Measurements from ENCODE around the gene CYP26A1.
"Not testable (repeated sequence)": the region's sequence is repeated elsewhere in the genome, so short reads cannot be mapped to it uniquely, and the experiment has no call there.

Gene CYP26A1

DNA sequence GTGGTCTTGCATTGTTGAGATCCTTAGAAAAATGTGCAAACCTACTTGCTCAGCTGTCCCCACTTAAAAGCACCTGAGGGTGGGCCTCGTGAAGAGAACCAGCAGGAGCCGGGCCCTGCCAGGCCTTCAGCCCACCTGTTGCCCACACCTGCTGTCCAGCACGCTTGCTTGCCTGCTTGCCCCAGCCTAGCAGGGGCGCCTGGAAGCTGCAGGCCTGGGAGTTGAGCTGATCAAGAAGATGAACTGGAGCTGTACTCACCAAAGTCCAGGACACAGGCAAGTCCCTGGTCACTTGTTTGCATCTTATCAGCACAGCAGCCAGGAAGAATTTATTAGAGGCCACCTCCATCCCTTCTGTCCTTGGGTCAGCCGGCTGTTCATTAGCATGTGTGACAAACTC, 23.2 kb downstream of the CYP26A1 start:
- TF ChIP-seq, protein P1, sequence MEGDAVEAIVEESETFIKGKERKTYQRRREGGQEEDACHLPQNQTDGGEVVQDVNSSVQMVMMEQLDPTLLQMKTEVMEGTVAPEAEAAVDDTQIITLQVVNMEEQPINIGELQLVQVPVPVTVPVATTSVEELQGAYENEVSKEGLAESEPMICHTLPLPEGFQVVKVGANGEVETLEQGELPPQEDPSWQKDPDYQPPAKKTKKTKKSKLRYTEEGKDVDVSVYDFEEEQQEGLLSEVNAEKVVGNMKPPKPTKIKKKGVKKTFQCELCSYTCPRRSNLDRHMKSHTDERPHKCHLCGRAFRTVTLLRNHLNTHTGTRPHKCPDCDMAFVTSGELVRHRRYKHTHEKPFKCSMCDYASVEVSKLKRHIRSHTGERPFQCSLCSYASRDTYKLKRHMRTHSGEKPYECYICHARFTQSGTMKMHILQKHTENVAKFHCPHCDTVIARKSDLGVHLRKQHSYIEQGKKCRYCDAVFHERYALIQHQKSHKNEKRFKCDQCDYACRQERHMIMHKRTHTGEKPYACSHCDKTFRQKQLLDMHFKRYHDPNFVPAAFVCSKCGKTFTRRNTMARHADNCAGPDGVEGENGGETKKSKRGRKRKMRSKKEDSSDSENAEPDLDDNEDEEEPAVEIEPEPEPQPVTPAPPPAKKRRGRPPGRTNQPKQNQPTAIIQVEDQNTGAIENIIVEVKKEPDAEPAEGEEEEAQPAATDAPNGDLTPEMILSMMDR (IDR thresholded peaks at IDR 0.05; ENCODE audit: low read depth, low read length): no peak
- in situ Hi-C loops (cut with HindIII; ENCODE audit: low sequenced_read_pairs): loop anchor here (25.0 kb wide), 1 partner anchor 190 kb away; no protein-coding TSS in a partner anchor
- no peak overlapping the region for H3K4me3 ChIP-seq (ENCODE audit: low read depth, low read length)
- no peak for DNase-seq (ENCODE audit: low read depth, low spot score)

DNA sequence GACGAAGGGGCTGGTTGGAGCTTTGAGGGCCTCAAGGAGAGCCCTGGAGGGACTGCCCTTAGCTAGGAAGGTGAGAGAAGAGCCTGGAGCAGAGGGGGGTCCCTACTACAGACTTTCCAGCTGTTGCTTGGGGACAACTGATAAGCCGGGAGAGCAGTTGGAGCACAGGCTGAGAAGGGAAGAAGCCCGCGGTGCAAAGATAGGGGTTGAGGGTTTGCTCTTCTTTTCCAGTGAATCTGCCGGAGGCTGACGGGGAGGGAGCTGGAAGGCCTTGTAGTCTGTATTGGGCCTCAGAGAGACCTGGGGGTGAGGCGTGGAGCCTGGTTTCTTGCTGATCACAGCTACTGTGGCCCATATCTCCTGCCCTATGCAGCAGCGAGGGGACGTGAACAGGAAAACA, 23.7 kb downstream of the CYP26A1 start:
- in situ Hi-C loops (cut with HindIII; ENCODE audit: low sequenced_read_pairs): loop anchor here (25.0 kb wide), 1 partner anchor 190 kb away; no protein-coding TSS in a partner anchor
- DNase-seq (ENCODE audit: low read depth, low spot score): no peak
- H3K4me3 ChIP-seq (ENCODE audit: low read depth, low read length): no peak overlapping the region
- TF ChIP-seq, protein P1 (IDR thresholded peaks at IDR 0.05; ENCODE audit: low read depth, low read length): no peak

DNA sequence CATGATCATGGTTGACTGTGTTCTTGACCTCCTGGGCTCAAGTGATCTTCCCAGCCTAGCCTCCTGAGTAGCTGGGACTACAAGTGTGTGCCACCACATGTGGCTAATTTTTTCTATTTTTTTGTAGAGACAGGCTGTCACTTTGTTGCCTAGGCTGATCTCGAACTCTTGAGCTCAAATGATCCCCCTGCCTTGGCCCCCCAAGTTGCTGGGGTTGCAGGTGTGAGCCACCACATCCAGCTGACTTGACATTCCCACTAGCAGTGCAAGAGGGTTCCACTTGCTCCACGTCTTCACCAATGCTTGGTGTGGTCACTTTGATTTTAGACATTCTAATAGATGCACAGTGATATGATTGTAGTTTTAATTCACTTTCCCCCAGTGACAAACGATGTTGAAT, 25.1 kb downstream of the CYP26A1 start:
- TF ChIP-seq, protein P1 (IDR thresholded peaks at IDR 0.05; ENCODE audit: low read depth, low read length): no peak
- in situ Hi-C loops (cut with HindIII; ENCODE audit: low sequenced_read_pairs): loop anchor here (25.0 kb wide), 1 partner anchor 188 kb away; no protein-coding TSS in a partner anchor
- H3K4me3 ChIP-seq (ENCODE audit: low read depth, low read length): no peak overlapping the region
- no peak for DNase-seq (ENCODE audit: low read depth, low spot score)

DNA sequence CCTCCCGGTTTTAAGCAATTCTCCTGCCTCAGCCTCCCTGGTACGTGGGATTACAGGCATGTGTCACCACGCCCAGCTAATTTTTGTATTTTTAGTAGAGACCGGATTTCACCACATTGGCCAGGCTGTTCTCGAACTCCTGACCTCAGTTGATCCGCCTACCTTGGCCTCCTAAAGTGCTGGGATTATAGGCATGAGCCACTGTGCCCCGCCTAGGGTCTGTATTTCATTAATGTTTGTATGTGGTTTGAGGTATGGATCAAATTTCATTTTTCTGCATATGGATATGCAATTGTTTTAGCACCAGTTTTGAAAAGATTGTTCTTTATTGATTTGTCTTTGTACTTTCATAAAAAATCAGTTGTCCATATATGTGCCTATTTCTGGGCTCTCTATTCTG, 26.0 kb downstream of the CYP26A1 start:
- in situ Hi-C loops (cut with HindIII; ENCODE audit: low sequenced_read_pairs): loop anchor here (25.0 kb wide), 1 partner anchor 188 kb away; no protein-coding TSS in a partner anchor
- no peak overlapping the region for H3K4me3 ChIP-seq (ENCODE audit: low read depth, low read length)
- TF ChIP-seq, protein P1 (IDR thresholded peaks at IDR 0.05; ENCODE audit: low read depth, low read length): no peak
- no peak for DNase-seq (ENCODE audit: low read depth, low spot score)

DNA sequence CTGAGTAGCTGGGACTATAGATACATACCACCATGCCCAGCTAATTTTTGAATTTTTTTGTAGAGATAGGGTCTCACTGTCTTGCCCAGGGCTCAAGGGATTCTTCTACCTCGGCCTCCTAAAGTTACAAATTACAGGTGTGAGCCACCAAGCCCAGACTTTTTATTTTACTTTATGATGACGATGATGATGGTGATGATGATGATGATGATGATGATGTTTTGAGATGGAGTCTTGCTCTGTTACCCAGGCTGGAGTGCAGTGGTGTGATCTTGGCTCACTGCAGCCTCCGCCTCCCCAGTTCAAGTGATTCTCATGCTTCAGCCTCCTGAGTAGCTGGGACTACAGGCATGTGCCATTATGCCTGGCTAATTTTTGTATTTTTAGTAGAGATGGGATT, 27.5 kb downstream of the CYP26A1 start:
- in situ Hi-C loops (cut with HindIII; ENCODE audit: low sequenced_read_pairs); H3K4me3 ChIP-seq (ENCODE audit: low read depth, low read length); DNase-seq (ENCODE audit: low read depth, low spot score): not testable (repeated sequence)

DNA sequence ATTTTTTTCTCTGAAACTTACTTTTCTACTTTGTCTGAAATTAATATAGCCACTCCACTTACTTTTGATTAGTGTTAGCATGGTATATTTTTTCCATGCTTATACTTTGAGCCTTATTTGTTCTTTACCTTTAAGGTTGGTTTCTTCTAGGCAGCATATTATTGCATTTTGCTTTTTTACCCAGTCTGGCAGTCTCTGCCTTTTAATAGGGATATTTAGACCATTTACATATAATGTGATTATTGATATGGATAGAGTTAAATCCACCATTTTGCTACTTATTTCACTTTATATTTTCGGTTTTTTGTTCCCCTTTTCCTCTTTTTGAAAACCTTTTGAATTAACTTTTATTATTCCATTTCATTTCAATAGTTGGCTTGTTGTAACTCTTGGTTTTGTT, 30.3 kb downstream of the CYP26A1 start:
- H3K4me3 ChIP-seq (ENCODE audit: low read depth, low read length): no peak overlapping the region
- no peak for DNase-seq (ENCODE audit: low read depth, low spot score)
- TF ChIP-seq, protein P1 (IDR thresholded peaks at IDR 0.05; ENCODE audit: low read depth, low read length): no peak
- in situ Hi-C loops (cut with HindIII; ENCODE audit: low sequenced_read_pairs): no loop called here

DNA sequence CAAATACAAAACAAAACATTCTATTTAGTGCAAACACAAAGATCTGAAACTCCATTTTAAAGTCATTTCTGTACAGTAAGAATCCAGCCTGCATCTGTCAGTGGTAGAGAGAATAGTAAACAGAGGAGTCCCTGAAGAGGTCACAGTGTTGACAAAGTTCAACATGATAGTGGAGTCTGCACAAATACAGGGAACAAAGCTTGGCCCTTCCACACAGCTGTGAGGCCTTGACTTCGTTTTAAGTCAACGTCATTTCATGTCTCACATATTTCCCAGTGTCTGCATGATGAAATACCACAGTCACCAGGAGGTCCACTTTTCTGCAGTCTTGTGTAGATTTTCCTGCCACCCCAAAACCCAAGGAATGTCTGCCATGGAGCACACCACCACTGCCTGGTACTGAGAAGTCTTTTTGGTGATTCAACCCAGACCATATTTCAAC, 33.0 kb downstream of the CYP26A1 start:
- TF ChIP-seq, protein P1 (IDR thresholded peaks at IDR 0.05; ENCODE audit: low read depth, low read length): no peak
- in situ Hi-C loops (cut with HindIII; ENCODE audit: low sequenced_read_pairs): no loop called here
- H3K4me3 ChIP-seq (ENCODE audit: low read depth, low read length): no peak overlapping the region
- peak; percentile 65 for DNase-seq (ENCODE audit: low read depth, low spot score)
